GM21360 (cell line): Measurements from ENCODE around the gene STAT5B.
"Not testable (repeated sequence)": the region's sequence is repeated elsewhere in the genome, so short reads cannot be mapped to it uniquely, and the experiment has no call there.

ENCODE experiments used
- ATAC-seq: cut with Tn5 transposase; IDR thresholded peaks from one replicate; pipeline ENCODE4 v1.9.1; 2021; ENCODE audit warnings: mild to moderate bottlenecking, moderate library complexity; ENCODE audit not compliant: unreplicated experiment

STAT5B gene

GRCh38 chr17:42307362-42307927 lies 31.3 kb upstream of the STAT5B start:
- ATAC-seq, result no peak

DNA sequence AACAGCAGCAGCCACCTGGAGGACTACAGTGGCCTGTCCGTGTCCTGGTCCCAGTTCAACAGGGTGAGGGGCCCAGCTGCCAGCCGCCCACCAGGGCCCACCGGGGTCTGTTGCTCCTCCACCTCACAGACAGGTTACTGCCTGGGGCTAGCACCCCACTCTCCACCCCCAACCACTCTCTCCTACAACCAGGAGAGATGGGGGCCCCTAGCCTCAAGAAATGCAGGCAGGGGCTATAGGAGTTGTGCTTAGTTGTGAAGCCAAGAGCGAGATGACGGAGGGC lies 30.1 kb upstream of the STAT5B start:
- no peak for ATAC-seq

DNA sequence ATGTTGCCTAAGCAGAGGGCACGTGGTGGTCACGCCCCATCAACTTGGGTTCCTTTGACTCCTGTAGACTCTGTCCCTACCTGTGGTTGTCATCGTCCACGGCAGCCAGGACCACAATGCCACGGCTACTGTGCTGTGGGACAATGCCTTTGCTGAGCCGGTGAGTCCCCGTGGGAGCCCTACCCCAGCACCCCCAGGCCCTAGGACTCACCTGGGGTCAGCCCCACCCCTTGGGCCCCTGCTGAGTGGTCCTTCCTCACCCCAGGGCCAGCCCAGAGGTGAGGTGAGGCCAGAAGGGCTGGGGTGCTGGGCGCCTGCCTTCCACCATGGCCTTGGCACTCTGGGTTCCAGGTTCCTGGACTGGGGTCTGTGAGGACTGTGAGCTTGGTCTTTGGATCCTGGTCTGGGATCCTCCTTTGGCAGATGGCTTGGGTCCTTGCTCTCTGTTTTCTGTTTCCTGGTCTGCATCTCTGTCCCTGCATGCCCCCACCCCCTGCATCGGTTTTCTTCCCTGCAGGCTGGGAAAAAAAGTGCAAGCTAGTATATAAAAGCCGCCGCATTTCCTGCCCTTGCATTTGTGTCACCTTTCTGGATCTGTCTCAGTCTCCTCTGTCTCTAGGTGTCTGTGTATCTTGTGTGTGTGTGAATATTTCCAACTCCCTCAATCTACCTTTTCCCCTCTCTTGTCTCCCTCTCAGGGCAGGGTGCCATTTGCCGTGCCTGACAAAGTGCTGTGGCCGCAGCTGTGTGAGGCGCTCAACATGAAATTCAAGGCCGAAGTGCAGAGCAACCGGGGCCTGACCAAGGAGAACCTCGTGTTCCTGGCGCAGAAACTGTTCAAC lies 29.6 kb upstream of the STAT5B start:
- no peak for ATAC-seq

DNA sequence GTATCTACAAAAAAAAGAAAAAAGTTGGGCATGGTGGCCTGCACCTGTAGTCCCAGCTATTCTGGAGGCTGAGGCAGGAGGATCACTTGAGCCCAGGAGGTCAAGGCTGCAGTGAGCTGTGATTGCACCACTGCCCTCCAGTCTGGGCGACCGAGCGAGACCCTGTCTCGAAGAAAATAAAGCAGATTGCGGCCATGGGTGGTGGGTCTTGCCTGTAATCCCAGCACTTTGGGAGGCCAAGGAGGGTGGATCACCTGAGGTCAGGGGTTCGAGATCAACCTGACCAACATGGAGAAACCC lies 28.8 kb upstream of the STAT5B start:
- not testable (repeated sequence) for ATAC-seq

DNA sequence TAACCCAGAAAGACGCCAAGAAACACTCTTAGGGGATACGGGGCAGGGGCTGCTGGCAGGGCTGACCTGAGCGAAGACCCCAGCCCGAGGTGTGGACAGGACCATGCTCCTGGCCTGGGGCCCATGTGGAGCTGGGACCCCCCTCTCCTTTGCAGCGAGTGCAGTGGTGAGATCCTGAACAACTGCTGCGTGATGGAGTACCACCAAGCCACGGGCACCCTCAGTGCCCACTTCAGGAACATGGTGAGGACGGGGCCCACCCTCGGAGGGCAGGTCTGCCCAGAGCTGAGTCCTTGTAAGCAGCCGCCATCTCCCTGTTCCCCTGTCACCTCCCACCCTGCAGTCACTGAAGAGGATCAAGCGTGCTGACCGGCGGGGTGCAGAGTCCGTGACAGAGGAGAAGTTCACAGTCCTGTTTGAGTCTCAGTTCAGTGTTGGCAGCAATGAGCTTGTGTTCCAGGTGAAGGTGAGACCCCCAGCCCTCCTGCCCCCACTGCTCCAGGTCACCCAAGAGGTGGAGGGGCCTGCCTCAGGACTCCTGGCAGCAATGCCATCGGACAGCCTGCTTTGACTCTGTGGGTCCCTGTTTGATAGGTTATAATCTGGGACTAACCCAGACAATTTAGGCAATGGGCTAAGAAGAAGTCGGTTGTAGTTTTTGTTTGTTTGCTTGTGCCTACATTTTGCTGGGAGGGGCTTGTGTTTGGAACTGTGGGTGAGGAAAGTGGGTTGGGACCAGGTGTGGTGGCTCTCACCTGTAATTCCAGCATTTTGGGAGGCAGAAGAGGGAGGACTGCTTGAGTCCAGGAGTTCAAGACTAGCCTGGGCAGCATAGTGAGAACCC lies 28.2 kb upstream of the STAT5B start:
- no peak for ATAC-seq

GRCh38 chr17:42303694-42304093 lies 27.5 kb upstream of the STAT5B start:
- no peak for ATAC-seq

DNA sequence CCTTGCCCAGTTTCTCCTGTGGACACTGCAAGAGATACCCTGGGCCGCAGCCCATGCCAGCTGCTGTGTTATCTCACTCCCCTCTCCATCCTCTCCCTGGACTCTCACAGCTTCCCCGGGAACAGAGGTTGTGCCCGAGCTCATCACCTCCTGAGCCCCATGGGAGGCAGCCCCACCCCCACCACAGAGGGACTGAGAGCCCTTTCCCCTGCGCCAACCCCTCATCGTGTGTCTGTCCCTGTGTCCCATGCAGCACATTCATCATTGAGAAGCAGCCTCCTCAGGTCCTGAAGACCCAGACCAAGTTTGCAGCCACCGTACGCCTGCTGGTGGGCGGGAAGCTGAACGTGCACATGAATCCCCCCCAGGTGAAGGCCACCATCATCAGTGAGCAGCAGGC lies 24.8 kb upstream of the STAT5B start:
- ATAC-seq, result no peak

DNA sequence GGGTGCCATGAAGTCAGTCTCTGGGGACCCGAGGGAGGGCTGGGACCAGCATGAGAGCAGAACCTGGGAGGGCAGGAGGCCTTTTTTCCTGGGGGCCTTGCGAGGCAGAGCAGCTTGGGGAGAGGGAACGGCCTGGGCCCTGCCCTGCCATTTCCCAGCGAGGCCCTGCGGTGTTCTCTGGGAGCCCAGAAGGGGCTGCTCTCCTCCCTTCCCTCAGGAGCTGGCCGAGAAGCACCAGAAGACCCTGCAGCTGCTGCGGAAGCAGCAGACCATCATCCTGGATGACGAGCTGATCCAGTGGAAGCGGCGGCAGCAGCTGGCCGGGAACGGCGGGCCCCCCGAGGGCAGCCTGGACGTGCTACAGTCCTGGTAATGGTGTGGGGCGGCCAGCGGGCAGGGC lies 23.7 kb upstream of the STAT5B start:
- not testable (repeated sequence) for ATAC-seq

DNA sequence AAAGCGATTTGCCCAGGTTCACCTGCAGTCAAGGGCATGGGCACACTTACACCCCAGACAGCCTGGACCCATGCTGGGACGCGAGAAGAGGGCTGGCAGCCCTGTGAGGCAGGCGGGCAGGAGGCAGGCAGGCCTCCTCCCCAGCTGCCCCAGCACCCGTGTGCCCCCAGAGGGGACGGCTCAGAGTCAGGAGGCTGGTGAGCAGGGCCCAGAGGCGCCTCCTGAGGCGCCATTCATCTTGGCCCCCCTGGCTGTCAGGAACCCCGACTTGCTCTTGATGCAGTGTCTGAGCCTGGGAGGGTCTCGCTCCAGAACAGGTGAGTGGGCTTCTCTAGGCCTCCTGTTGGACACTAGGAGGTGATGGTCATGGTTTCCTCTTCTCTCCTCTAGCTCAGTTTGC lies 23.2 kb upstream of the STAT5B start:
- ATAC-seq, result not testable (repeated sequence)

GRCh38 chr17:42297775-42298174 lies 21.6 kb upstream of the STAT5B start:
- not testable (repeated sequence) for ATAC-seq

GRCh38 chr17:42296012-42296411 lies 19.8 kb upstream of the STAT5B start:
- no peak for ATAC-seq

- ATAC-seq, result no peak
Observed at GRCh38 chr17:42294469-42295398, 18.5 kb upstream of the STAT5B start.

DNA sequence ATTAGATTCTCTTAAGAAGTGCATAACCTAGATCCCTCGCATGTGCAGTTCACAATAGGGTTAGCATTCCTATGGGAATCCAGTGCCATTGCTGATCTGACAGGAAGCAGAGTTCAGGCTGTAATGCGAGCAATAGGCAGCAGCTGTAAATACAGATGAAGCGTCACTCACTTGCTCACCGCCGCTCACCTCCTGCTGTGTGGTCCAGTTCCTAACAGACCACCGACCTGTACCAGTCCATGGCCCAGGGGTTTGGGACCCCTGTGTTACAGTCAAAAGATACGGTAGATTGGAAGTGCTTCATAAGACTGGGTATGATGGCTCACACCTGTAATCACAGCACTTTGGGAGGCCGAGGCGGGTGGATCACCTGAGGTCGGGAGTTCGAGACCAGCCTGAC lies 14.9 kb upstream of the STAT5B start:
- no peak for ATAC-seq

- no peak for ATAC-seq
Observed at GRCh38 chr17:42290577-42290976, 14.4 kb upstream of the STAT5B start.

GRCh38 chr17:42289611-42290181 lies 13.5 kb upstream of the STAT5B start:
- ATAC-seq, result no peak

DNA sequence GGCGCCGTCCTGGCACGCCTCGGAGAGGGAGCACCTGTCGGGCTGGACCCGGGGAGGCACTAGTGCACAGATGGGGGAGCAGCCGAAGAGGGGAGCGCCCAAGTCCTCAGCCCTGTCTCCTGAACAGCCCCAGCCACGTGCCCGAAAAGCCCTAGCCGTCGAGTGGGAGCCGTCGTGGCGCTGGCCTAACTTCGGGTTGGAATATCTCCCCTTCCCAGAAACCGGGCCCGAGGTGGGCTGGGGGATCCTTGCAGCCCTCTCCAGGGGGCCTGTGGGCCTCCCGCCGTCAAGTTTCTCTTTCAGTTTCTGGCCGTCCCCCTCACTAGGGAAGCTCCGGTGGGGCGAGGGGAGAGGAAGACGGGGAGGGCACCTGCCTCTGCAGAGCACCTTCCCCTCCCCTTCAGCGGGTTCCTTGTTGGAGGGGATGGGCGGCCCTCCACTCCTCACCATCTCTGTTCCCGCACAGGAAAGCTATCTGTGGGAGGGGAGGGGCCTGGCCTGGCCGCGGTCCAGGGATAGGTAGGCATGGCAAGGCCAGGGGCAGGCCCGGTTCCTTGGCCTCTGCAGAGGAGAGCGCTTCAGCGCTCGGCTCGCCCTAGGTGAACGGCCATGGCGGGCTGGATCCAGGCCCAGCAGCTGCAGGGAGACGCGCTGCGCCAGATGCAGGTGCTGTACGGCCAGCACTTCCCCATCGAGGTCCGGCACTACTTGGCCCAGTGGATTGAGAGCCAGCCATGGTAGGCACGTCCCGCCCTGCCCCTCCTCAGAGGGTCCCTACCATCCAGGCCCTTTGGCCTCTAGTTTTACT lies 12.8 kb upstream of the STAT5B start:
- no peak for ATAC-seq

DNA sequence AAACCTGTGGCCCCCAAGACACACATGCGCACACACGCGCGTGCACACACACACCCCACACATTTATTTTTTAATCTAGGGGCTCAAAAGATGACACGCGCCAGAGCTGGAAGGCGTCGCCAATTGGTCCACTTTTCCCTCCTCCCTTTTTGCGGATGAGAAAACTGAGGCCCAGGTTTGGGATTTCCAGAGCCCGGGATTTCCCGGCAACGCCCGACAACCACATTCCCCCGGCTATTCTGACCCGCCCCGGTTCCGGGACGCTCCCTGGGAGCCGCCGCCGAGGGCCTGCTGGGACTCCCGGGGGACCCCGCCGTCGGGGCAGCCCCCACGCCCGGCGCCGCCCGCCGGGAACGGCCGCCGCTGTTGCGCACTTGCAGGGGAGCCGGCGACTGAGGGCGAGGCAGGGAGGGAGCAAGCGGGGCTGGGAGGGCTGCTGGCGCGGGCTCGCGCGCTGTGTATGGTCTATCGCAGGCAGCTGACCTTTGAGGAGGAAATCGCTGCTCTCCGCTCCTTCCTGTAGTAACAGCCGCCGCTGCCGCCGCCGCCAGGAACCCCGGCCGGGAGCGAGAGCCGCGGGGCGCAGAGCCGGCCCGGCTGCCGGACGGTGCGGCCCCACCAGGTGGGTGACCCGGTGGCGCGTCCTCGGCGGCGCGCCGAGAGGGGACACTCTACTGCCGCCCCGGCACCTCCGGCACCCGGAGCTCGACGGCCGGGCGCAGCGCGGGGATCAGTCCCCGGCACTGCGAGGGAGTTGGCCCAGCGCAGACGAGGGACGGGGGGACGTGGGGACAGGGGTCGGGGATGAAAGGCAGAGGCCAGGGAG lies 12.0 kb upstream of the STAT5B start, which contains the start of gene STAT5A:
Gene STAT5A, plus strand, starts transcription at position 522 of the 826 bp plus-strand sequence. CDS start 914 bp downstream, outside the sequence.
- no peak for ATAC-seq

DNA sequence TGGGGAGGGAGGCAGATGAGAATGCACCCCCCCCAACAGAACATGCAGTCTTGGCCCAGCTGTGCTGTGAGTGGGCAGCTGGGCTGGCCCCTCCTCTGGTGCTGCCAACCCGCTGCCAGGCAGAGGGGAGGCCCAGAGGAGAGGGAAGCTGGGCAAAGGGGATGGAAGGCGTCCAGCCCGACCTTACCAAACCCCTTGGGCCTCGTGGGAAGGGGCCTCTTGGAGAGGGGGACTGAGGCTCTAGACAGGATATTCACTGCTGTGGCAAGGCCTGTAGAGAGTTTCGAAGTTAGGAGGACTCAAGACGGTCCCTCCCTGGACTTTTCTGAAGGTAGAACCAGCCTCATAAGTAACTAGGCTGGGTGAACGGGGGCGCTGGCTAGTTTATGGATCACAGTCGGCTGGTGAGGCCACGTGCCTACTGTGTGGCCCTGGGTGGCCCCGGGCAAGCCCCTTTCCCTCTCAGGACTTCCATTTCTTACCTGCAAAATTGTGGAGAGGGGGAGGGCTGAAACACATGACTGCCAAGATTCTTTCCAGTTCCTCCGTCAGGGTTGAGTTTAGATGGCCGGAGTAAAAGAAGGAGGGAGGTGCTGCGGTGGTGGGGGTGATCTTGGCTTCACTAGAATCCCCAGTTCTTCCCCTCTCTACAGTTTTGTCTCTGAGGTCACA lies 11.2 kb upstream of the STAT5B start:
- no peak for ATAC-seq
